Activated gamma-delta T cell treated with anti-CD3 and anti-CD28 coated beads, Interleukin-2, amount 50 U/mL, for 16 hours (primary cell): ENCODE measurements around the gene PRSS57.

Source experiments
- DNase-seq: peaks from one replicate; pipeline ENCODE4 v3.0.0-alpha.2; 2020; ENCODE audit warnings: low read depth

Gene PRSS57

GRCh38 chr19:638906-639252 is 56.4 kb downstream of the PRSS57 start:
- DNase-seq, result no peak
